Measurements from ENCODE around the gene DUSP22.

DNA sequence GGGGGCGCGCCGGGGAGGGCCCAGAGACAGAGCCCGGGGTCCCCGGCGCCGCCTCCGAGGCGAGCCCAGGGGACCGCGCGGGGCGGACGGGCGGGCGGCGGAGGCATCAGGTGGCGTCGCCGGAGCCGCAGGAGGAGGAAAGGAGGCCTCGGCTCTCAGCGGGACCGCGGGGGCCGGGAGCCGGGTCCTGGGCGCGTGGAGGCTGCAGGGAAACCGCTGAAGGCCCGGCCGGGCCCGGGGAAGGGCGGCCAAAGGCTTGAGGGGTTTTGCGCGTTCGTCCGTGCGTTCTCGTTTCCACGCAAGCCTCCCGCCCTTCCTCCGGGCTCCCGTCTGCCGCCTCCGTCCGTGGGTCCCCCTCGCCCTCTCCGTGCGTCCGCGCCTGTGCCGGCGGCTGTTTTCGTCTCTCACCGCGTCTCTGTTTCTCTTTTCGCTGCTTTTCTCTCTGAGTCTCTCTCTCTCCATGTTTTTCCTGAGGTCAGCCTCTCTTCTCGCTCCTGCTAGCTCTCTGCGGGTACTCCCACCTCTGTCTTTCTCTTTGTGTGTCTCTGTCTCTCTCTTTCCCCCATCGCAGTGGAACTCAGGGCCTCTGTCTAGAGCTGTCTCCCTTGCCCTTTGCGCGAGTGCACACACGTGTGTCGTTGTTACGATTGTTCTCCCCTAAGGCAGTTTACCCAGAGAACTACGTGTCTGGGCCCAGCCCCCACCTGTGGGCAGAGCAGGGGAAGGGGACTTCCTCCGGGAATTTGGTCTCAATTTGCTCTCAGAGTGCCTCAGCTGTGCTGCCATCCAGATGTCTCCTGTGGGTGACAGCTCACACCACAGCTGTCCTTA lies 101.3 kb downstream of the DUSP22 start:
- TF ChIP-seq, protein P1, sequence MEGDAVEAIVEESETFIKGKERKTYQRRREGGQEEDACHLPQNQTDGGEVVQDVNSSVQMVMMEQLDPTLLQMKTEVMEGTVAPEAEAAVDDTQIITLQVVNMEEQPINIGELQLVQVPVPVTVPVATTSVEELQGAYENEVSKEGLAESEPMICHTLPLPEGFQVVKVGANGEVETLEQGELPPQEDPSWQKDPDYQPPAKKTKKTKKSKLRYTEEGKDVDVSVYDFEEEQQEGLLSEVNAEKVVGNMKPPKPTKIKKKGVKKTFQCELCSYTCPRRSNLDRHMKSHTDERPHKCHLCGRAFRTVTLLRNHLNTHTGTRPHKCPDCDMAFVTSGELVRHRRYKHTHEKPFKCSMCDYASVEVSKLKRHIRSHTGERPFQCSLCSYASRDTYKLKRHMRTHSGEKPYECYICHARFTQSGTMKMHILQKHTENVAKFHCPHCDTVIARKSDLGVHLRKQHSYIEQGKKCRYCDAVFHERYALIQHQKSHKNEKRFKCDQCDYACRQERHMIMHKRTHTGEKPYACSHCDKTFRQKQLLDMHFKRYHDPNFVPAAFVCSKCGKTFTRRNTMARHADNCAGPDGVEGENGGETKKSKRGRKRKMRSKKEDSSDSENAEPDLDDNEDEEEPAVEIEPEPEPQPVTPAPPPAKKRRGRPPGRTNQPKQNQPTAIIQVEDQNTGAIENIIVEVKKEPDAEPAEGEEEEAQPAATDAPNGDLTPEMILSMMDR (conservative IDR thresholded peaks at IDR 0.05; ENCODE audit: low read depth in 2 of 2), result no peak
- TF ChIP-seq, protein P2, sequence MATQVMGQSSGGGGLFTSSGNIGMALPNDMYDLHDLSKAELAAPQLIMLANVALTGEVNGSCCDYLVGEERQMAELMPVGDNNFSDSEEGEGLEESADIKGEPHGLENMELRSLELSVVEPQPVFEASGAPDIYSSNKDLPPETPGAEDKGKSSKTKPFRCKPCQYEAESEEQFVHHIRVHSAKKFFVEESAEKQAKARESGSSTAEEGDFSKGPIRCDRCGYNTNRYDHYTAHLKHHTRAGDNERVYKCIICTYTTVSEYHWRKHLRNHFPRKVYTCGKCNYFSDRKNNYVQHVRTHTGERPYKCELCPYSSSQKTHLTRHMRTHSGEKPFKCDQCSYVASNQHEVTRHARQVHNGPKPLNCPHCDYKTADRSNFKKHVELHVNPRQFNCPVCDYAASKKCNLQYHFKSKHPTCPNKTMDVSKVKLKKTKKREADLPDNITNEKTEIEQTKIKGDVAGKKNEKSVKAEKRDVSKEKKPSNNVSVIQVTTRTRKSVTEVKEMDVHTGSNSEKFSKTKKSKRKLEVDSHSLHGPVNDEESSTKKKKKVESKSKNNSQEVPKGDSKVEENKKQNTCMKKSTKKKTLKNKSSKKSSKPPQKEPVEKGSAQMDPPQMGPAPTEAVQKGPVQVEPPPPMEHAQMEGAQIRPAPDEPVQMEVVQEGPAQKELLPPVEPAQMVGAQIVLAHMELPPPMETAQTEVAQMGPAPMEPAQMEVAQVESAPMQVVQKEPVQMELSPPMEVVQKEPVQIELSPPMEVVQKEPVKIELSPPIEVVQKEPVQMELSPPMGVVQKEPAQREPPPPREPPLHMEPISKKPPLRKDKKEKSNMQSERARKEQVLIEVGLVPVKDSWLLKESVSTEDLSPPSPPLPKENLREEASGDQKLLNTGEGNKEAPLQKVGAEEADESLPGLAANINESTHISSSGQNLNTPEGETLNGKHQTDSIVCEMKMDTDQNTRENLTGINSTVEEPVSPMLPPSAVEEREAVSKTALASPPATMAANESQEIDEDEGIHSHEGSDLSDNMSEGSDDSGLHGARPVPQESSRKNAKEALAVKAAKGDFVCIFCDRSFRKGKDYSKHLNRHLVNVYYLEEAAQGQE (IDR thresholded peaks at IDR 0.05; ENCODE audit: unreplicated experiment), result no peak
- TF ChIP-seq CREB1 (CRISPR knock-in tag; IDR thresholded peaks at IDR 0.05; ENCODE audit: low read depth) (no peak), EZH2 (IDR thresholded peaks at IDR 0.05; ENCODE audit: low read depth, unreplicated experiment) (peak; percentile 82), POLR2AphosphoS5 (IDR thresholded peaks at IDR 0.05; ENCODE audit: low read depth) (no peak), STAT1 (IDR thresholded peaks at IDR 0.05; ENCODE audit: unreplicated experiment) (no peak), ZNF114 (CRISPR knock-in tag; IDR thresholded peaks at IDR 0.05) (no peak), ZNF331 (CRISPR knock-in tag; IDR thresholded peaks at IDR 0.05; ENCODE audit: low read depth) (no peak), JUNB (IDR thresholded peaks at IDR 0.05; ENCODE audit: unreplicated experiment) (no peak)
